Astrocyte of the spinal cord (primary cell): Measurements from ENCODE around the gene SLC25A17.
A peak's percentile ranks its signal among the peaks of the same experiment; 100 is the strongest.
"Not testable (repeated sequence)": the region's sequence is repeated elsewhere in the genome, so short reads cannot be mapped to it uniquely, and the experiment has no call there.

Source experiments
- DNase-seq: peaks from one replicate; pipeline ENCODE4 v3.0.0; 2011; ENCODE audit warnings: low read depth, low spot score
- H3K4me3 ChIP-seq: 2 replicates; pipeline ENCODE4 v1.5.1; 2011; ENCODE audit warnings: low read depth, mild to moderate bottlenecking, low read length, moderate library complexity
- in situ Hi-C: cut with HindIII; loops from 2 replicates; pipeline ENCODE4 v1.10.0; 2017; ENCODE audit warnings: low sequenced_read_pairs
- TF ChIP-seq, protein P1 (sequence below): IDR thresholded peaks from 2 replicates; pipeline ENCODE4 v1.5.1; 2012; ENCODE audit warnings: low read depth, mild to moderate bottlenecking, low read length, inconsistent platforms

Gene SLC25A17, protein sequence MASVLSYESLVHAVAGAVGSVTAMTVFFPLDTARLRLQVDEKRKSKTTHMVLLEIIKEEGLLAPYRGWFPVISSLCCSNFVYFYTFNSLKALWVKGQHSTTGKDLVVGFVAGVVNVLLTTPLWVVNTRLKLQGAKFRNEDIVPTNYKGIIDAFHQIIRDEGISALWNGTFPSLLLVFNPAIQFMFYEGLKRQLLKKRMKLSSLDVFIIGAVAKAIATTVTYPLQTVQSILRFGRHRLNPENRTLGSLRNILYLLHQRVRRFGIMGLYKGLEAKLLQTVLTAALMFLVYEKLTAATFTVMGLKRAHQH

DNA sequence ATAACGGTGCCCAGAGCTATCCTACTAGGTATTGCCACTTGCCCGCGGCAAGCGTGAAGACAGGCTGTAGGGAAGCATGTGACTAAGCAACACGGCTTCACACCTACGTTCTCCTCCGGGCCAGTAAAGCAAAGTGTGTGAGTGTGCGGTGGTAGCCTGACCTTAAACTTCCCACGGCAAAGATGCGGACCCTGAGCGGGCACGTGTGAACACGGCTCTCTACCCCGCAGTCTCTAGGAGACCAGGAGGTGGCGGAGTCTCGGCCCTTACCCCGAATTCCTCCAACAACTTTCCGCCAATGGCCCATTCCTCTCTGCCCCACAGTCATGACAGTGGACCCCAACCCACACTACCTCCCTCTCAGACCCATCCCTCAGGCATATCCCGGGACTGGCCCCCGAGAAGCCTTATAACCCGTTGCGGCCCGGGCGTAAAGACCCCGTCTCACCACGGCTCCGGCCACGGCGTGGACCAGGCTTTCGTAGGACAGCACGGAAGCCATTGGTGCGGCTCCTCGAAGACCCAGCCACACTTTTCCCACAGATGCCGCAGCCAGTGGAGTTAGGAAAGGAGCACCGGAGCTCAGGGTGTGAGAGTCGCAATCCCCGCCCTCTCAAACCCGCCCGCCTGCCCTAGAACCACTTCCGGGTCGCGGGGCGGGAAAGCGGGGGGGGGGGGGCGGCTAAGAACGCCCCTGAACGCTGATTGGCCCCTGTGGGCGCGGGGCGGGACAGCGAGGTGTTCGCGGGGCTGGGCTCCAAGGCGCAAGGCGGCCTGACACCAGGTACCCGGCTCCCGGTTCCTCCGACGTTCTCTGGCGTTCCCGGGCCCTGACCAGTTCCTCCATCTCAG, at the start of gene SLC25A17:
Gene SLC25A17 (minus strand): TSS at position 600 of the 852 bp plus-strand sequence. CDS start 98 bp downstream, at position 502.
- TF ChIP-seq, protein P1, sequence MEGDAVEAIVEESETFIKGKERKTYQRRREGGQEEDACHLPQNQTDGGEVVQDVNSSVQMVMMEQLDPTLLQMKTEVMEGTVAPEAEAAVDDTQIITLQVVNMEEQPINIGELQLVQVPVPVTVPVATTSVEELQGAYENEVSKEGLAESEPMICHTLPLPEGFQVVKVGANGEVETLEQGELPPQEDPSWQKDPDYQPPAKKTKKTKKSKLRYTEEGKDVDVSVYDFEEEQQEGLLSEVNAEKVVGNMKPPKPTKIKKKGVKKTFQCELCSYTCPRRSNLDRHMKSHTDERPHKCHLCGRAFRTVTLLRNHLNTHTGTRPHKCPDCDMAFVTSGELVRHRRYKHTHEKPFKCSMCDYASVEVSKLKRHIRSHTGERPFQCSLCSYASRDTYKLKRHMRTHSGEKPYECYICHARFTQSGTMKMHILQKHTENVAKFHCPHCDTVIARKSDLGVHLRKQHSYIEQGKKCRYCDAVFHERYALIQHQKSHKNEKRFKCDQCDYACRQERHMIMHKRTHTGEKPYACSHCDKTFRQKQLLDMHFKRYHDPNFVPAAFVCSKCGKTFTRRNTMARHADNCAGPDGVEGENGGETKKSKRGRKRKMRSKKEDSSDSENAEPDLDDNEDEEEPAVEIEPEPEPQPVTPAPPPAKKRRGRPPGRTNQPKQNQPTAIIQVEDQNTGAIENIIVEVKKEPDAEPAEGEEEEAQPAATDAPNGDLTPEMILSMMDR, result peak; percentile 61
- peak within 1 kb of the TSS; percentile 99 for H3K4me3 ChIP-seq
- in situ Hi-C loops, result no loop called here
- DNase-seq, result peak; percentile 82

DNA sequence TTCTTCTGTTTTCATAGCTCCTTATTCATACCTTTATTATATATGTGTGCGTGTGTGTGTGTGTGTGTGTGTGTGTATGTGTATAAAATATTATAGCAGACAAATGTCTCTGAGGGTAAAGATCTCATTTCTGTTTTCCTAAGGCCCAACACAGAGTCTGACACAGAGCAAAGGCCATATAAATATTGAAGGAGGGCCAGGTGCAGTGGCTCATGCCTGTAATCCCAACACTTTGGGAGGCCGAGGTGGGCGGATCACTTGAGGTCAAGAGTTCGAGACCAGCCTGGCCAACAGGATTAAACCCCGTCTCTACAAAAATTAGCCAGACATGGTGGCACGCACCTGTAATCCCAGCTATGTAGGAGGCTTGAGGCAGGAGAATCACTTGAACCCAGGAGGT, 49.2 kb upstream of the SLC25A17 start:
- in situ Hi-C loops, DNase-seq, H3K4me3 ChIP-seq: not testable (repeated sequence)

DNA sequence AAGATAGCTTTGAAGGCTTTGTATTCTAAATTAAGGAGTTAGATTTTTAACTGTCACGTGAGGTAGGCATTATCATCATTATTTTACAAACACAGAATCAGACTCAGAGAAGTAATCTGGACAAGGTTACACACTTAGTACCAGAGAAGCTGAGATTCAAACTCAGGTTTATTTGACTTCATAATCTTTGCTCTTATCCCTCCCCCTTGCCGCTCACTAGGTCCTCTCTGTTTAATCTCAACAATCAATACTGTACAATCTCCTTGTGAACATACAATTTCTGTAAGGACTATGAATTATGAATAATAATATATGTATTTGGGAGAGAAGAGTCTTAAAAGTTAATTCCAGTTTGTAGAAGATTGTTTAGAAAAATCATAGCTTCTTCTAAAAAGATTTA, 48.0 kb upstream of the SLC25A17 start:
- in situ Hi-C loops, result no loop called here
- H3K4me3 ChIP-seq, result no peak overlapping the region
- TF ChIP-seq, protein P1, result no peak
- DNase-seq, result no peak

DNA sequence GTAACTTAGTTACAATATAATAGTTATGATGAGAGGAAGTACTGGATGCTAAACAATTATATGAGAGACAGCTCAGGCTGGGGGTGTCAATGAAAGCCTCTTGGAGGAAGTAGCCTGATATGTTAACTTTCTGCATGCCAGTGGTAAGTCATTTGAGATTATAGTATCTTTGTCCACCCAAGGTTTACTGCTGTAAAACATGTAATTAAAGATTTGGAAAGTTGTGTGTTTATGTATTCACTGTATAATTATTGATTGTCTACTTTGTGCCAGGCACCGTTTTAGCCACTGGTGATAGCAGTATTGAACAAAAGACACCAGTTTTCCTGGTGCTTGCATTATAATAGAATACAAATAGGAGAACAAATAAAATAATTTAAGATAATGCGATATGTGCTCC, 43.4 kb upstream of the SLC25A17 start:
- DNase-seq, result no peak
- in situ Hi-C loops, result no loop called here
- TF ChIP-seq, protein P1, result no peak
- H3K4me3 ChIP-seq, result no peak overlapping the region

DNA sequence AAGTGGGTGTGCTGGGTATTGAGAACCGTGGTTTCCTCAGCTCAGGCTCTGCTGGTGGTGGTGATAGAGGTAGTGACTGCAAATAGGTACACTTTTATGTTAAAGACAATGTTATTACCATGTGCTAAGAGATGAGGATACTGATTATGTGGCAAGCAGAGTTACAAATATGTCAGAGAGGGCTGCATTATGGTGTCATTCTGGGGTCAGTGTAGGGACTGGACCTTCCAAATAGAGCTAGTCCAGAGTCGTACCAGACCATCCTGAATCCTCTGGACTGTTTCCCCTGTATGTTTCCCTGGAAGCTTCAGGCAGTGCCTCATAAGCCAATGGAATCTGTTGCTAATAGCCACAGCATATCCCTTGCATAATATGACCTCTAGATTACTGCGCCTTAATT, 42.9 kb upstream of the SLC25A17 start, which contains the start of gene DNAJB7:
Gene DNAJB7 (minus strand): TSS at position 101 of the 400 bp plus-strand sequence. CDS start 119 bp downstream, outside the sequence.
- TF ChIP-seq, protein P1, result no peak
- no peak within 1 kb of the TSS for H3K4me3 ChIP-seq
- DNase-seq, result no peak
- in situ Hi-C loops, result no loop called here

DNA sequence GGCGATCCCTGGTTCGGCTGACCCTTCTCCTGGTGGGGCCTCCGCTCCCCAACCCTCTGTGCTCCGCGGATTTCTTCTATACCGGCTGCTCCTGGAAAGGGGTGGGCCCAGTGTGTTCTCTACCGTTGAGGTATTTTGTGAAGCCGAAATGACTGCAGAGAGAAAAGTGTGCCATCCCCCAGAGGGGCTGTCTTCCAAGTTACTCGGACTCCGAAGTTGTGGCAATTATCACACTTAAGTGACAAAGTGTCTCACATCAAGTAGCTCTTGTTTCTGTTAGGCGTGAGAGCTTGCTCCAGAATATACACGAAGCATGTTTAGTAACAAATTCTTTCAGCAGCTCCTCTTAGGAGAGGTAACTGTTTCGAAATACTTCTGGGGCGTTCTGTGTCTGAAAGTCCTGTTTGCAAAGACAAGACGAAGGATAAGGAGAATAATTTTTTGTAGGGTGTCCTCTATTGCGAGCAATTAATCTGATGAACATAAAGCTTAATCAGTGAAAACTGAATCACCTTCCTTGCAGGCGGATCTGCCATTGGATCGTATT, 38.2 kb upstream of the SLC25A17 start:
- TF ChIP-seq, protein P1, result no peak
- in situ Hi-C loops, result no loop called here
- DNase-seq, result no peak
- peak overlapping the region; percentile 97 for H3K4me3 ChIP-seq
